Activated T-cell treated with anti-CD3 and anti-CD28 coated beads, Interleukin-2, amount 50 U/mL, for 48 hours (primary cell): ENCODE measurements around the gene RPRML.

Source experiments
- DNase-seq, 2 experiments: peaks; one replicate each; pipeline ENCODE4 v3.0.0-alpha.2; 2020

The RPRML gene

DNA sequence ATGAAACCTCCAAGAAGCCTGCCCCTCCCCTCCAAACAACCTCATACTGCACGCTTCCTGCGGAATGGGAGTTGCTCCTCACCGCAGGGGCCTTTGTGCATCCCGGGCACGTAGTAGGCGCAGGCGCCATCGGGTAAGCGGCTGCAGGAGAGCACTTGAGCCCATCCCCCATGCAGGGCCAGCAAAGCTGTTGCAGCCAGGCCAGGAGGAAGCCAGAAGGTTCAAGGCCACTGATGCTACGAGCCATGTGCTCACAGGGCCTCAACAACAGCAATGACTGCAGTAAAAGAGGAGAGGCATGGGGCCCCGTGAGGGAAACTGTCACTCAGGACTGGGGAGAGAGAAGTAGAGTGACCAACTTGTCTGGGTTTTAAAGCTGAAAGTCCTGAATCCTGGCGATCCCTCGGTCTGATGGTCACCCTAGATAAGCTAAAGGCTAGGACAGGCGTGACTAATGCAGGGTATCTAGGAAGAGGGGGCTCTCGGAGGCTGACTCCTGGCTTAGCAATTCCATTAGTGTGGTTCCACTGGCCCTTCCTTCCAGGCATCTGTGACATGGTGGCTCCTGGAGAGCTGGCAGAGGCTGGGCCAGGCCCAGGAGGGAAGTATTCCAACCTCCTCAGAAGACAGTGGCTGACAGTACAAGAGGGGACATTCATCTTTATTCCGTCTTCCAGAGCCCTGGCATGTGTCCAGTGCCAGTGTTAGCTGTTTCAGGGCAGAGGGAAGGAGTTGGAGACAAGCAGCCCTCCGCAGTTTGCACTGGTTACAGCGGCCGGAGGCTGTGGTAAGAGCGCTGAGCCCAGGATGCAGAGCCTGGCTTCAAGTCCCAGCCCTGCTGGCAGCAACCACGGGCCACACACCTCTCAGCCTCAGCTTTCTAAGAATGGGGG is 35.3 kb downstream of the RPRML start:
- DNase-seq: peak in 1 of 2 experiments; percentile 35

DNA sequence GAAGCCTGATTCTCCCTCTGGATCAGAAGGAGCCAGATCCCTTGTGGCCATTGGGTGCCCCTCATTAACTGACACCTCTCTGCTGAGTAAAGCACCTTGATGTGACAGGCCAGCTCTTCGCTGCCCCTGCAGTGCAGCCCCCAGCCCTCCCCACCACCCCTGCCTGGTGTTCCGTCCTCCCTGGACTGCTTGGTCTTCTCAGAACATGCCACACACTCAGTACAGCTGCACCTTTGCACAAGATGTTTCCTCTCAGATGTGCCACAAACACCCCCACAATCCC is 35.9 kb downstream of the RPRML start:
- no peak for DNase-seq

DNA sequence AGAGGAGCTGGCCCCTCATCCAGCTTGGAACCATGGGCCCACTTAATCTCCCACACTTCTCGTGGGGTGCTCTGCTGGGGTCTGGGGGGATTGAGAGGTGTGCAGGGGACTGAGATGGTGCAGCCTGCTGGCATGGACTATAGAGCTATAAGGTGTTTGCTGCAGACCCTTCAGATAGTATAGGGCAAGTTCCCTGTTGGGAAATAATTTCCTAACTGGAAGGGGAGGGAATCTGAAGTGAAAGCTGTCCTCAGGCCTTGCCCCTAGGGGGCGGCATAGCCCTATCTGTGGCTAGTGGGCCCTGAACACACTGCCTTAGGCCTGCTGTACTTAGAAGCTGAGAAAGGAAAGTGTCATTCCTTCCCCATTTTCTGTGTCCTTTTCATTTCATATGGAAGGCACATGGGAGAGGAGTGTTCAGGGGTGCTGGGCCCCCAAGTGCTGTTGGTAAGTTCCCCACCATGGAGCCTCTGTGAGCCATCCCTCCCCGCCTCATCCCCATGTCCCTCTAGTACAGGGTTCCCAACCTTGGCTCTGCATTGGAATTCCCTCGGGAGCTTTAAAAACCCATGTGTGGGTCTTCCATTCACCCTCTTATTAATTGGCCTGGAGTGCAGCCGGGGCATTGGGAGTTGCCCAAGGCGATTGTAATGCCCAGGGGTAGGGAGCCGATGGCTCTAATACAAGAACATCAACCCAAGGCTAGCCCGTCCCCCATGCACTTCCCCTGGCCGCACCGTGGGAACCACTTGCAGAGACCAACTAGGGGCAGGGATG is 36.4 kb downstream of the RPRML start:
- DNase-seq: peak; percentile 67 to 70

DNA sequence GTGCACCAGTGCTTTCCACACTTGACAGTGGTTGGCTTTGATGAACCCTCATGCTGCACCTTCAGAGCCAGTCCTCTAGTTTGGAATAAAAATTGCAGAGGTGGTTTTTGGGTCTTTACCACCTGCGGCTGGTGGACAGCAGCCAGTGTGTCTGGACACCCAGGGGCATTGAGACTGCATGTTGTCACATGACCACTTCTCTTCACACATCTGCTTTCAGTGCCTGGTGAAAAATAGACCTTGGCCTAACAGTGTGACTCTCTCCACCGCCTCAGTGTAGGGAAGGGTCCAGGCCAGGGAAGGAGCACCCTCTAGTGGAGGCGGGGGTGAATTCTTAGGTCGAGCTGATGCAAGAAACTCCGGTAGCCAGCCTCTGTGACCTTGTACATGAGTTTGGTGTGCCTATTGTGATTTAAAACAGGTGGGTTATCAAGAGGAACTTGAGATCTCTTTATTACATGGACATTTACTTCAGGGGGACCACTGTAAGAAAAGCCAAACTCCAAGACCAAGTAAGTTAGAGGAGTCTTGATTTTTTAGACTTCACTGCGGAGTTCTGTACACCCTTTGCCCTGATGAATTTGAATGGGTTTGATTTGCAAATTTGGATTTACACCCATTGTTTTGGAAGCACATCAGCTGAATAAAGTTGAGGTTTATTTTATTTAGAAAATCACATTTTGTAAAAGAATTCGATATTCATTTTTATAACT is 38.2 kb downstream of the RPRML start:
- DNase-seq: peak; percentile 79 to 80

DNA sequence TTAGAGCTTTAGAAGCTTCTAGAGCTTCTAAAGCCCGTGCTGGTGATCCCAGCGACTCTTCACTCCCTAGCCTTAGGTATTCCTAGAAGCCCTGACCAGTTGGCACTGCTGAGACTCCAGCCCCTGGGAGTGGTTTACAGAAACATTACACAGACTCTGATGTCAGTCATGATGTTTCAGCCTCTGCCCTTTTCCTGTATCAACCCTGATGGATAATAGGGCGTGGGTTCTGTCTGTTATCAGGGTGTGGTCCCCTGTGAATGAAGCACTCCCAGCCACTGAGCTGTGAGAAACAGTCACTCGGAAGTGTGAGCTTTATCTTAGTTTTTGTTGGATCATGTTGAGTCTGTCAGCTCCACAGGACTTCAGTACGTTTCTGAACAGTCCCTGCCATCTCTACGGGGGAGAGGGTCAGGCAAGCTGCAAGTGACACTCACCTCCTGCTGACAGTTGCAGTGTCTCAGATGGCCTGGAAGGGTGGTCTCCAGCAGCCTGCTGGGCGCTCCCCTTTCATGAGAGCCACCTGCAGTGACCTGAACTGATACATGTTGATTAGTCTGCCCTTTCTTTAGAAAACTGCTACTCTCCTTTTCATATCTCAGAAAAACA is 43.3 kb downstream of the RPRML start:
- DNase-seq: no peak

DNA sequence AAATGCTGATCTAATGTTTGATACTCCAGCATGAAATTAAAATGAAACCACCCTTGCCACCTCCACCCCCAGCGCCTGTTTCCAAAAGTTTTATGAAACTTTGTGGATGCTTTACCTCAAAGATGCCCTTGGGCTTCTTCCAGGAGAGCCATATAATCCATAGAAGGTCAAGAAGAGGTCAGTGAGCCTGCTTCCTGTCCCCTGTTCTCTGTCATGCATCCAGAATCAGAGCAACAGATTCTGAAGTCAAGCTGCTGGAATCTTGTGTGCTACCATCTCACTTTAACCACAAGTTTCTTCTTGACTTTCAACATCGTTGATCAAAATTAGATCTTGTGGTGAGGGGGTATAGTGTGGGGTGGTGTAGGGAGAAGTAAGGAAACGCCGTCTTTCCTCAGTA is 47.5 kb downstream of the RPRML start:
- no peak for DNase-seq

DNA sequence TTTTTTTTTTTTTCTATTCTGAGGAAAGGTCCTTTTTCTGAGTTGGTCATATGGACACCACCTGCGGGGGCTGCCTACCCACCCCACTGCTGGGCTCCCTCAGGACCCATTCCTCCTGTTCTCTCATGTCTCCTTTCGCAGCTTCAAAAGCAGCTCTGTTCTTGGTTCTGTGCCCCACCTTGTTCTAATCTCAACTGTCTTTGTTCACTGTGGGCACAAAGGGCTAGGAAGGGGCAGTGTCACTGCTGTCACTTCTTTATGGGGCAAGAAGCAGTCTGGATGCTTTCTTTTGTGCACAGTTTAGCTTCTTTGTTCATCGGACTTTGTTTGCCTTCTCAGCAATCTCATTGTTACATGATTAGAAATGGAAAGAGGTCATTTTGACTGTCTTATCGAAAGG is 49.0 kb downstream of the RPRML start:
- DNase-seq: no peak

DNA sequence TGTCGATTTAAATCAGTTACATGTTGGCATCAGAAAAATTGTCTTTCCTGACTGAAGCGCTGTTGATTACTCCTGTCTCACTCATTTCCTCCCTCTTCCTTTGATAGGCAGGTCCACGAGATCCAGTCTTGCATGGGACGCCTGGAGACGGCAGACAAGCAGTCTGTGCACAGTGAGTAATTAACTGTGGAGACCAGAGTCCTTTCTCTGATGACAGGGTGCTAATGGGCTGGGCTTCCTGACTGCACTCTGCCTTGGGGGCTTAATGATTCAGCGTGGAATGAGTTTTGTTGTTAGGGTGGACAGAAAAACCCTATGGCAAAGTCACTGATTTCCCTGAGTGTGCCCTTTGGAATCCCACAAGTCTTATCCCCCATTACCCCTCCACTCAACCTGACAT is 49.6 kb downstream of the RPRML start:
- no peak for DNase-seq

DNA sequence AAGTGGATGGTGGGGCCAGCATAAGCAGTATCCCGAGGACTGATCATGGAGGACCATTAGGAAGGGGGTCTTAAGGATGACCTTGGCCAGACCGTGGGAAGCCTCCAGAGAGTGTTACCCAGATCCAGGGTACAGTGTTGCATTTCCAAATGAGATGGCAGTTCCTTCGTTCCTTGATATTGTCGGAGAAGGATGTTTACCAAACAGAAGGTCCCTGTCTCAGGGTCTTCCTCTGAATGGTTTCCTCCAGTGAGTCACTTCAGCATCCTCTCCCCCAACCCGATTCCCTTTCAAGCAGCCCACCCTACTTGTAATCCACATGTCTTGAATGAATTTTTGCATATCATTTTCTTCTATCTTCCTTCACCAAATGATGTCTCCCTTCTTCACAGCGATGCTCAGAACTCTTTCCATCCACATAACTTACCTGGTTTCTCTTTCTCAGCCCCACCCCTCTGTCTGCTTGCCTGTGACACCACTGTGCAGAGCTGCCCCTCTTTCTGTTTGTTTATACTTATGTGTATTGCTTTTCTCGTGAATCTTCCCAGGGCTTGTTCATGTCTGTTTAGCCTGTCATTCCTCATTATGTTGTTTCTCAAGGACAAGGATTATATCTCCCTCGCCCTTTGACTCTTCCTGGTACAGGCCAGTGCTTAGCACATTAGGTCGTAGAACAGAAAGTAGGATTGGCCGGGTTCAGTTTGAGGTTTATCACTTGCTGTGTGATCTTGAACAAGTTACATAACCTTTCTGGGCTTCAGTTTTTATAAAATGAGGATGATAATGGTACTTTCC is 50.4 kb downstream of the RPRML start:
- DNase-seq: no peak
